Activated T-helper 1 cell treated with anti-CD3 and anti-CD28 coated beads, Interleukin-2, amount 50 U/mL, for 16 hours (primary cell): ENCODE results near the gene MLLT3.
A peak's percentile ranks its signal among the peaks of the same experiment; 100 is the strongest.

ENCODE experiments used
- DNase-seq, 2 donors: peaks; one replicate each; pipeline ENCODE4 v3.0.0-alpha.2; 2020; ENCODE audit warnings: low read depth in 1 of 2, low spot score in 1 of 2

MLLT3 gene

DNA sequence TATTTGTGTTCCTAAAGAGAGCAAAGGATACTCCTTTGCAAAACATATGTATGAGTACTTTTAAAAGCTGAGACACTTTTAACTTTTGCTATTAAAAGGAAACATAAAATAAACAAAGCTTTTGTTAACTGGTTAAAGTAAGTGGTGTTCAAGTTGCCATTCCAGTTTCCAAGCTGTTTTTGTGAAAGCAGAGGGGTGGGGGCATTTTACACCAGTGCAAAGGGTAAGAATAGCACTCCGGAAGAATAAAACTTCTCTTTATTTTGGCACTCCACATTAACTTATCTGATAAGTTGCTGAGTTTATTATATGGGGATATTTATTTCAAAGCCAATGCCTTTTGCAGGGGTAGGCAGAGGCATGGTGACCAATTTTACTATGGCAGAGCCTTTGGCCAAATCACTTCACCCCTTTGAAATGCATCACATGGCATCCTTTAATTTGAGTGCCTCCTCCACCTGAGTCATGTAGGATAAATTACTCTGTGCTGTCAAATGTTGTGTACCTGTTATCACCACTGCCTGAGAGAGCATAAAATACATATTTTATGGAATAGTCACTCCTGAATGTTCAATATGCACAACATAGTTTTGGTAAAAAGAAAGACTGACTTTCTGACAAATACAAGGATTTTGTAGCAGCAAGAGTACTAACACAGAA lies 62.9 kb downstream of the MLLT3 start:
- DNase-seq, result no peak

DNA sequence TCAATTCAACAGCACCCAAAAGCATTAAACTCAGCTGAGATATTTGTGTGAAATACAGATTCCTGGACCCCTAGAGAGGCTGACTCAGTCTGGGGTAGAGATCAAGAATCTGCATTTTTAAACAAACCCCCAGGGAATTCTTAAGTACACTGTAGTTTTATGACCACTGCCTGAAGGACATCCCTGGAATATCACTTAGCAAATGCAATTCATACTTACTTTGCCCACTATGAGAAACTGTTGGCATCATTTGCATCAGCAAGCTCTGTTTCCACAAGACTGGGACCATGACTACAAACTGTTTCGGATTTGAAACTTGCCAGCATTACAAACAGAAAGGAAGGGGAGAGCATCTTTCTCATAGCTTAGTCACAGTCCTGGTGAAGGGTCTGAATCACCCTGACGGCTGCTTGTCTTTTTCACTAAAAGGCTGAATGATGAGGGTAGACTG lies 63.7 kb downstream of the MLLT3 start:
- peak in 1 of 2 donors; percentile 4 for DNase-seq

DNA sequence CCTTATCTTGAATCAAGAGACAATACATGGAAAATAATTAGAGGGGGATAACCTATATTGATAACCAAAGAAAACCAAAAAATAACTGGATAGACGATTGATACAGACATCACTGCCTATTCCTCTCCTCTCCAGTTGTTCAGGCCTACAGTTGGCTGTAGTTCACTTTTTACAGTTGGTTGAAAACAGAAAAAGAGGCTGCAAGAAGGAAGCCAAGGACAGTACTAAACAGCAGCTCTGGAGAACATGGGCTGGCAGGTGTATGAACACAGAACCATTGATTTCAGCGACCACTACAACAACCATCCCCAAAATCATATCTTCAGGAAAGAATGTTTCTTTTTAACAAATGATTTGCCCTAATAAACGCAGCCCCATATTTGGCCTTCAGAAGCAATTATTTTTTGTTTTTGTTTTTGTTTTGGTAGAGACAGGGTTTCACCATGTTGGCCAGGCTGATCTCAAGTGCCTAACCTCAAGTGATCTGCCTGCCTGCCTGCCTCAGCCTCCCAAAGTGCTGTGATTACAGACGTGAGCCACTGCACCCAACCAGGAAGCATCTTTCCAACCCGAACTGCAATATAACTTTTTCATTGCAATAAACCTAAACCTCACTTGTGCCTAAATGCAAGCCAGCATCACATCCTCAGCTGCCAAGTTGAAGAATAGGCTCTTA lies 64.3 kb downstream of the MLLT3 start:
- DNase-seq, result no peak

DNA sequence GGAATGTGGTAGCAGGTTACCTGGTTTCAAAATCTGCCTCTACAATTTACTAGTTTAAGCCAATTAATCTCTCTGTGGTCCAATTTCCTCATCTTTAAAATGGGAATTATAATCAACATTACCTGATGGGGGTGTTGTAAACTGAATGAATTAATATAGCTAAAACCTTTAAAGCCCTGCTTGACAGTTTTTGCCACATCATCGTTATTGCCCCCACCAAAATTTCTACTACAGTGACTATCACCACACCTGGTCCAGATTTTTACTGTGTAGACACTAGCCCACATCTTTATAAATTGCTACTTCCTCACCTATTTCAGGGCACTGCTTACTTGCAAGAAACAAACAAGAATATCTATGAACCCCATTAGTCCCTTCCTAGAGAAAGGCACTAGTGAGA lies 65.0 kb downstream of the MLLT3 start:
- no peak for DNase-seq

DNA sequence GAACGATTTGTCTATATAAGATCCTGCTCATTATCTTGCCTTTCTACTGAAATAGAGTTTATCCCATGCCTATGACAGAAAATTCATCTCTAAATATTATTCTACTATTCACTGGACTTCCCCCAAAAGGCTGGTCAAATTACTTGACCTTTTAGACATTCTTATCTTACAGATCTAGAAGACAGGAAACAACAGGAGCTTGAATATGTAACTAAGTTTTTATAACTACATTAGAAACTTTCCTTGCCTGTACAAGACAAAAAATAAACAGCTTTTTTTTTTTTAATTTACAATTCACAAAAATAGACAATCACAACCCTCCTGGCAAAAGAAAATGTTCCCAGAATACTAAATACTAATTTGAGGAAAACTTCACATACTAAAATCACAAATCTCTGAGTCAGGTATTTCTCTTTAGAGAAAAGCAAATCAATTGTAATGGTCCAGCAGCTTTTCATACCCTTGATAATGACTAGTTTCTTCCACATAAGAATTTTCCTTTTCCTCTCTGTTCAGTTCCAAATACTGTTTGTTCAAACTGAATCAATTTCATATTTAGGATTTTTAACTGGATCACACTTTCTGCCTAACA lies 68.6 kb downstream of the MLLT3 start:
- DNase-seq, result no peak

DNA sequence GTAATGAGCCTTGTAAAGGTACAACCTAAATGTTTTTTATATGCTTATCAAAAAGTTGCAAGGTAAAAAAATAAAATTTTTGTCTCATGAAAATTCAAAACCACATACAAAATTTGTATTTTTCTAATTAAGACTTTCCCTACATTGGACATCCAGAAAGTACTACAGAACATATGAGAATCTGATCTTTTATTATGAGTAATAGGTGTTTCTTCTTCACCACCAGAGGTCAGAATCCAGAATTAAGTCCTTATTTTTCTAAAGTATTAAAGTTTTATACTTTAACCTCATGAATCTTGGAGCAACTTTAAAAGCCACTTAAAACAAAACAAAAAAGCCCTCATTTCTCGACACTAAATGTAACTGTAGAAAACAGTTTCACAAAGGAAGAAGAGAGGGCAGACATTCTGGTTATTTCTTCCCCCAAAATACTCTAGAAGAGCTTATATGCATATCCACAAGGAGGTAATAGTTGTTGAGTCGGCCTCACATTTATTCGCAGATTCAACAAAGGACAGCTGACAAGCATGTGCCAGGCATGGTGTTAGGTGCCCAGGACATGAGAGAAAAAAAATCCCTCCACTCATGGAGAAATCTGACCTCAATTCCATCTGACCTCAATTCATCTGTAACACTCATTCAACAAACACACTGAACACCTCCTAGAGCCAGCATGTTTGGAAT lies 69.3 kb downstream of the MLLT3 start:
- no peak for DNase-seq

DNA sequence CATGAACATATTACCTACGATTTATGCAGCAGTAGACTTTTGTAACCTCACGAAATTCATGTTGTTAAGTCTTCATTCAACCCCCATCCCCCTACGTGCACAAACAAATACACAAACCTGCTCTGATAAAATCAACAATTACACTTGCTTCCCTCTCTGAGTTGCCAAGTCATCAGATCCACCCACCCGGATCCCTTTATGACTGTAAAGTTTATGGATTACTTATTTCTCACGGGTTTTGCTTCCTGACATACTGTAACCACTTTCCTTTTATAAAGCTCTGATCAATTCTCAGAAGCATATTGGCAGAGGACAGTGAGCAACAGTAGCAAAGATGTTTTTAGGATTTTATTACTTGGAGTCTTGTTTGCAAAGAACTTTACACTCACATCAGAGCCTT lies 70.5 kb downstream of the MLLT3 start:
- no peak for DNase-seq

DNA sequence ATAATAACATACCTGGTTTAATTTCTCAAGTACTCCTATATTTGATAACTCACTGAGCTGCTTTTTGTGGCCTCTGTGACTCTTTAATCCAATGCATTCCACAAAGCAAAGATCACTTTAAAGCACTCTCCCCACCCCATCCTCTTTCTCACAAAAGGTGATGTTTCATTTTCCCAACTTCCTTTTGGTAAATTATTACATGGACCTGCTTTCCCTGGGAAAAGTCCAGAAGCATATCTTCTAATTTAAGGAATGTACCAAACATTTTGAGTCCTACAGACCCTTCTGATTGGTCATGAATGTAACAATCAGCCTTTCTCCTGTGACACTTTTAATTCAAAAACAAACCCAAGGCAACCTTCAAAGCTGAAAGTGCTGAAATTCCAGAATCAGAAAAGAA lies 71.1 kb downstream of the MLLT3 start:
- no peak for DNase-seq

DNA sequence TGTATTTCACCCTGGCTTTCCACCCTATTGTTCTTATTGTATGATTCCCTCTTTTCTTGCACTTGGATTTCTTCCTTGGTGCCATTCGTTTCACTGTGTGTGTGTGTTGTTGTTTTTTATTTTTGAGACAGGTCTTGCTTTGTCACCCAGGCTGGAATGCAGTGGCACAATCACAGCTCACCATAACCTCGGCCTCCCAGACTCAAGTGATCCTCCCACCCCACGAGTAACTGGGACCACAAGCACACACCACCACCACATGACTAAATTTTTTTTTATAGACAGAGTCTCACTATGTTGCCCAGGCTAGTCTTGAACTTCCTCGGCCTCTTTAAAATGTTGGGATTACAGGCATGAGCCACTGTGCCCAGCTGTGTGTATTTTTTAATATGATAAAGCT lies 72.0 kb downstream of the MLLT3 start:
- DNase-seq, result no peak

DNA sequence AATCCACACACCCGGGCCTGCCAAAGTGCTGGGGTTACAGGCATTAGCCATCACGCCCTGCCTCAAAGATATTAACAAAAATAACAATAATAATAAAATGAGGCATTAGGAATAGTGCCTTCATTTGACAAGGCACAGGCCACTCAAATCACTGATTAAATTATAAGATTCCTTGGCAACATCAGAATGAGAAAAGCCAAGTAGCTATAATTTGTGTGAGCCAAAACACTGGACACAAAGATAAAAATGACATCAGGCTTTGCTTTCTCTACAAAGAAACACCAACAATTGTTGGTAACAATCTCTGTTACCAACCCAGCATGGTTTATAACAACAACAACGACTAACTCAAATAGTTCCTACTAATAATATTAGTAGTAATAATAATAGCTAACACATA lies 73.2 kb downstream of the MLLT3 start:
- DNase-seq, result no peak

DNA sequence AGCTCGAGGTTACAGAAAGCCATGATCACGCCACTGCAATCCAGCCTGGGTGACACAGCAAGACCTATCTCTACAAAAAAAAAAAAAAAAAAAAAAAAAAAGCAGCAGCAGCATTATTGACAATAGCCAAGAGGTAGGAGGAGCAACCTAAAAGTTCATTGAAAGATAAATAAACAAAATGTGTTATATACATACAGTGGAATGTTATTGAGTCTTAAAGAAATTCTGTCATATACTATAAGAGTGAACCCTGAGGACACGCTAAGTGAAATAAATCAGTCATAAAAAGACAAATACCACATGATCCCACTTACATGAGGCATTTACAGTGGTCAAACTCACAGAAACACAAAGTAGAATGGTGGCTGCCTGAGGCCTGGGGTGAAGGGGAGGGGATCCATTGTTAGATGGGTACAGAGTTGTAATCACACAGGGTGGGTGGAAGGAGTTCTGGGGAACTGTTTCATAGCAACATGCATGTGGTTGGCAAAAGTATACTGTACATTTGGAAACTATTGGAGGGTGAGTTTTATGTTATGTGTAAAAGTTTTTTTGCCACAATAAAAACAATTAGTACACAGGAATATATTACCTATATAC lies 77.2 kb downstream of the MLLT3 start:
- DNase-seq, result no peak

DNA sequence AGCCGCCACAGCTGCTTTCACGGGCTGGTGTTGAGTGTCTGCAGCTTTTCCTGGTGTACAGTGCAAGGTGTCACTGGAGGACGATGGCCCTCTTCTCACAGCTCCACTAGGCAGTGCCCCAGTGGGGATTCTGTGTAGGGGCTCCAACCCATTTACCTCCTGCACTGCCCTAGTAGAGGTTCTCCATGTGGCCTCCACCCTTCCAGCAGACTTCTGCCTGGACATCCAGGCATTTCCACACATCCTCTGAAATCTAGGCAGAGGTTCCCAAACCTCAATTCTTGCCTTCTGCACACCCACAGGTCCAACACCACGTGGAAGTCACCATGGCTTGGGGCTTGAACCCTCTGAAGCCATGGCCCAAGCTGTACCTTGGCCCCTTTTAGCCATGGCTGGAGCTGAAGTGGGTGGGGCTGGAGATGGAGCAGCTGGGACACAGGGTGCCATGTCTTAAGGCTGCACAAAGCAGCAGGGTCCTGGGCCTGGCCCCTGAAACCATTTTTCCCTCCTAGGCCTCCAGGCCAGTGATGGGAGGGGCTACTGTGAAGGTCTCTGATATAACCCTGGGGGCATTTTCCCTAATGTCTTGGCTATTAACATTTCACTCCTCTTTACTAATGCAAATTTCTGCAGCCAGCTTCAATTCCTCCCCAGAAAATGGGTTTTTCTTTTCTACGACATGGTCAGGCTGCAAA lies 82.0 kb downstream of the MLLT3 start:
- no peak for DNase-seq

DNA sequence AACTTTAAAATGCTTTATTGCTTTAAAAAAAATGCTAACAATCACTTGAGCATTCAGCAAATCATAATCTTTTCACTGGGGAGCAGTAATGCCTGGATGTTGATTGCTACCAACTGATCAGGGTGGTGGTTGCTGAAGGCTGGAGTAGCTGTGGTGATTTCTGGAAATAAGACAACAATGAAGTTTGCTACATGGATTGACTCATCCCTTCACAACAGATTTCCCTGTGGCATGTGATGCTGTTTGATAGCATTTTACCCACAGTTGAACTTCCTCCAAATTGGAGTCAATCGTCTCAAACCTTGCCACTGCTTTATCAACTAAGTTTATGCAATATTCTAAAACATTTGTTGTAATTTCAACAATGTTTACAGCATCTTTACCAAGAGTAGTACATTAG lies 83.3 kb downstream of the MLLT3 start:
- no peak for DNase-seq

DNA sequence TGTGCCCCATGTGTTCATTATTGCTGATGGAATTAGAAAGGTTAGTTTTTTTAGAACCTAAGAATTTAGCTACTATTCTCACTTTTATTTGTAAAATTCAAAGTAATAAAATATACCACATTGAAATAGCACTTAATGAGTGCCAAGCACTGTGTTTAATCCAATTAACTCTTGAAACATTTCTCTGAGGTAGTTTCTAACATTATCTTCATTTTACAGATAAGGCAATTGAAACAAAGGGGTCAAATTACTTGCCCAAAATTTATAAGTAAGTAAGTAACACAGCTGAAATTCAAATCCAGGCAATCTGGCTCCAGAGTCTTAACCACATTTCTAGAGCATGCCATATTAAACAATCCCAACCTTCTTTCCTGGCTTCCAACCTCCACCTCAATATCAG lies 84.2 kb downstream of the MLLT3 start:
- DNase-seq, result no peak

DNA sequence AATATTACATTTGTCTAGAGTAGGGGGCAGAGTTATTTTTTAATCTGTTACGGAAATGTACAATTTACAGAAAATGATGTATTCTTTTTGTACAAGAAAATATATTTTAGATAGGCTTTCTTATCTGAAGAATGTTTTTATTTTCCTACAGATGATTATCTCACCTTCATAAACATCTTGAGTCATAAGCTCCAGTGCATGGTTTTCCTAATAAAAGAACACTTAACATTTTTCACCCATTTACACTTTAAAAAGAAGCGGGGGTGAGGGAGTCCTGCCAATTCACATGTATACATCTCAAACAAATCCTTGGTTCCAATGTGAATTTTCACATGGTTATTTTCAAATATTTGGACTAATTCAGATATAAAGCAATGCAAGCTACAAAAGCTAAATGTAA lies 85.0 kb downstream of the MLLT3 start:
- DNase-seq, result no peak

DNA sequence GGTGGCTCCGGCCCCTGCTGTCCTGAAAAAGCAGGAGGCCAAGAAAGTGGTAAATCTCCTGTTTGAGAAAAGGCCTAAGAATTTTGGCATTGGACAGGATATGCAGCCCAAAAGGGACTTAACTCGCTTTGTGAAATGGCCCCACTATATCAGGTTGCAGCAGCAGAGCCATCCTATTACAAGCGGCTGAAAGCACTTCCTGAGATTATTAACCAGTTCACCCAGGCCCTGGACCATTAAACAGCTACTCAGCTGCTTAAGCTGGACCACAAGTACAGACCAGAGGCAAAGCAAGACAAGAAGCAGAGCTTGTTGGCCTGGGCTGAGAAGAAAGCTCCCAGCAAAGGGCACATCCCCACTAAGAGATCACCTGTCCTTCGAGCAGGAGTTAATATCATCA lies 89.7 kb downstream of the MLLT3 start:
- DNase-seq, result no peak

DNA sequence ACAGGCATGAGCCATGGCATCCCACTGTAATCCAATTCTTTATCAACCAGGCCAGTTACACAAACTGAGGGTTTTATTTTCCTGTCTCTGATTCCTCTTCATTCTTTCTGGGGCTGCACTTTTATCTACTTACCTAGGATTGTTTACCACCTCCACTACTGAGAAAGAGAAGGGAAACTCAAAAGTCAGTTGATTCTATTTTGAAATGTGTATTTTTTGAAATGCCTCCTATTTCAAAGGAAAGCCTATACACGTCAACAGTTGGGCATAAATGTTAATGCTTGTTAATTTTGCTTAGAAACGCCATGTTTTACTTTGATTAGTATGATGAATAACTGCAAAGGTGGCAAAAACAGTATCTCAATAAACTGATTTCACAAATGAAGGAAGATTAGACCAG lies 92.5 kb downstream of the MLLT3 start:
- no peak for DNase-seq

DNA sequence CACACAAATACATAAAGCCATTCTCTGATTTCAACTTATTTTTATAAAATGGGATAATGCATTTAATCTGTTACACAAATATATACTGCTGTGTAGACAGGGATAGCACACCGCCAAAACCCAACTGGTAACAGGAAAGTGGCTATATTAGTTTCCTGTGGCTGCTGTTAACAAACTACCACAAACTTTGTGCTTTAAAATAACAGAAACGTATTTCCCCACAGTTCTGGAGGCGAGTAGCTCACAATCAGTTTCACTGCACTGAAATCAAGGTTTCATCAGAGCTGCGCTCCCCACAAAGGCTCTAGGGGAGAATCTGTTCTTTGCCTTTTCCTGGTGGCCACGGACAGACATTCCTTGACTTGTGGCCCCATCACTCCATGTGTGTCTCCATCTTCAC lies 94.0 kb downstream of the MLLT3 start:
- no peak for DNase-seq

DNA sequence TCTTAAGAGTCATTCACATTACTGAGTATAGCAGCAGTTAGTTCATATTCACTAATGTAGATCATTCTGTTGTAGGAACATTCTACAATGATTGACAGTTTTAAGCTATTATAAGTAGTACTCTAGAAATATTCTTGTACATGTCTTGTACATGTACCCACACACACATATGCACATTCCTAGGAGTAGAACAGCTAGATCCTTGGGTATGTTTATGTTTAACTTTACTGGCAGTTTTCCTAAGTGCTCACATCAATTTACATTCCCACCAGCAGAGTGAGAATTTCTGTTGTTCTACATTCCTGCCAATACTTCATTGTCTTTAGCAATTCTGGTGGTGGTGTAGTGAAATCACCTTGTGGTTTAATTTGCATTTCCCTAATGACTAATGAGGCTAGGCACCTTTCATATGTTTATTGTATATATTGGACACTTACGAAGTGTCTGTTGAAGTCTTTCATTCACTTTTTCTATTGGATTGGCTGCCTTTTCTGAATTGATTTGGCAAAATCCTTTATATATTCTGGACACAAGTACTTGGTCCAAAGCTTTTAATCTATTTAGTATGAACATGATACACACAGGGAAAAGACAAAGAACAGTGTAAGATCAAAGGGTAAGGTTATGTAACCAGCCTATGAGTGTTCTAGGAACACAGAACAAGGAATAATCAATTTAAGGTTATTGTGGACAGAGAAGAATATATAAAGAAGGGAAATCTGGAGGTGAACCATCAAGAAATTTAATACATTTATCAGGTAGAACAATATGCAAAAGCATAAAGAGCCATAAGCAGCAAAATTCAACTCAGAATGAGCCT lies 95.6 kb downstream of the MLLT3 start:
- DNase-seq, result no peak

DNA sequence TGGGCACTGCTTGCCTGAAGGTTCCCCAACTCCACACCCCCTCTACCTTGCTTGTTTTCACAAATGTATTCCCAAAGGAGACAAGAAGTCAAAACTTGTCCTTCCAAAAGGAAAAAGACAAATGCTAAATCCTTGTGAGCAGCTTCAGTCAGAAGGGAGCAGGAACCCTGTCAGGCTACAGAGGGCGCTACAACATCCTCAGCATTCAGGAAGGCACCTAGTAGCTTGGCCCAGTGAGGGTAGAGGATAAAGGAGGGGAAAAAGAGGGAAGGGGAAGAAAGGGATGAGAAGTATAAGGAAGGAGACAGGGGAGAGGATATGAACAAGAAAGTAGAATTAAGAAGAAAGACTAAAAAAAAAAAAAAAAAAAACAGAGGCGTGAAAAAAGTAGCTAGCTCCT lies 97.5 kb downstream of the MLLT3 start:
- no peak for DNase-seq
